Measurements from ENCODE around the gene LSMEM2.
A peak's percentile ranks its signal among the peaks of the same experiment; 100 is the strongest.

Gene LSMEM2

GRCh38 chr3:50286322-50287227 is 7.7 kb downstream of the LSMEM2 start:
- no peak for DNase-seq

- DNase-seq: no peak
Measured at GRCh38 chr3:50287262-50287661, 8.4 kb downstream of the LSMEM2 start.

GRCh38 chr3:50288387-50289007 is 9.6 kb downstream of the LSMEM2 start:
- DNase-seq: no peak

- DNase-seq: no peak
Measured at GRCh38 chr3:50289130-50289529, 10.2 kb downstream of the LSMEM2 start.

GRCh38 chr3:50290161-50290641 is 11.3 kb downstream of the LSMEM2 start:
- DNase-seq: no peak

- DNase-seq: peak; percentile 93
Measured at GRCh38 chr3:50292159-50293078, 13.5 kb downstream of the LSMEM2 start, which contains the start of gene IFRD2. IFRD2 (minus strand) TSS chr3:50292429; CDS start chr3:50292274, 155 bp downstream.

GRCh38 chr3:50293079-50293801 is 14.4 kb downstream of the LSMEM2 start:
- no peak for DNase-seq

- no peak for DNase-seq
Measured at GRCh38 chr3:50294089-50294488, 15.2 kb downstream of the LSMEM2 start.

- DNase-seq: no peak
Measured at GRCh38 chr3:50294492-50295403, 15.9 kb downstream of the LSMEM2 start.

GRCh38 chr3:50295553-50296431 is 16.9 kb downstream of the LSMEM2 start:
- no peak for DNase-seq

GRCh38 chr3:50296721-50297383 is 18.0 kb downstream of the LSMEM2 start:
- DNase-seq: no peak

GRCh38 chr3:50297384-50297775 is 18.5 kb downstream of the LSMEM2 start:
- DNase-seq: no peak

GRCh38 chr3:50297896-50298725 is 19.2 kb downstream of the LSMEM2 start:
- DNase-seq: no peak

- peak; percentile 99 for DNase-seq
Measured at GRCh38 chr3:50298836-50299637, 20.1 kb downstream of the LSMEM2 start, which contains the start of the genes HYAL3 and NAA80. HYAL3 (minus strand) TSS chr3:50299405; CDS start chr3:50295602, 3,803 bp downstream. NAA80 (minus strand) TSS chr3:50299405; CDS start chr3:50297463, 1,942 bp downstream.

GRCh38 chr3:50299638-50299928 is 20.7 kb downstream of the LSMEM2 start:
- DNase-seq: no peak

- no peak for DNase-seq
Measured at GRCh38 chr3:50299929-50300680, 21.2 kb downstream of the LSMEM2 start.
